CD4-positive, alpha-beta T cell (primary cell): ENCODE data around the gene SSBP2. TPM values are rescaled to one million over a fixed set of nuclear protein-coding genes. Genes with fewer than 3 reads are reported as not detected.

Experiments used
- ATAC-seq: fragments of 200-7000 bp; cut with Tn5 transposase; one replicate; pipeline ENCODE4 v1.10.0; 2022; ENCODE audit warnings: mild to moderate bottlenecking; ENCODE audit not compliant: poor library complexity
- CTCF ChIA-PET: fragments of 350-600 bp; sonication (Branson Sonifier 250); formaldehyde crosslinking; loops from one replicate; lab custom pipeline; 2021; ENCODE audit warnings: antibody characterized with exemption, inconsistent platforms; lab: Charles Lee
- POLR2A ChIA-PET: fragments of 350-600 bp; sonication (Branson Sonifier 250); formaldehyde crosslinking; loops from one replicate; lab custom pipeline; 2021; ENCODE audit warnings: antibody characterized with exemption, inconsistent platforms; lab: Charles Lee
- DNase-seq, 14 experiments: peaks; one replicate each; pipeline ENCODE4 v3.0.0-alpha.2; 2013 to 2020; ENCODE audit warnings: mixed read lengths in 2 of 14
- H3K27ac ChIP-seq, 2 donors: one replicate each; pipeline versions ENCODE4 v1.5.1 to v1.7.0; 2013; ENCODE audit warnings: low read length in 2 of 2, low read depth in 1 of 2, mild to moderate bottlenecking in 1 of 2
- H3K27me3 ChIP-seq, 2 experiments: 1 replicate in 1 of 2; 2 replicates in 1 of 2; pipeline versions ENCODE4 v1.6.1 to v1.7.0; 2013; ENCODE audit warnings: low read length in 2 of 2, control low read depth in 1 of 2, mild to moderate bottlenecking in 1 of 2, moderate library complexity in 1 of 2; ENCODE audit not compliant: insufficient read depth in 2 of 2, control insufficient read depth in 1 of 2
- H3K36me3 ChIP-seq: one replicate; pipeline ENCODE4 v1.6.1; 2013; ENCODE audit warnings: low read length, control low read depth; ENCODE audit not compliant: insufficient read depth
- H3K4me1 ChIP-seq: one replicate; pipeline ENCODE4 v1.6.1; 2013; ENCODE audit warnings: low read length, control low read depth; ENCODE audit not compliant: insufficient read depth
- H3K4me3 ChIP-seq: one replicate; pipeline ENCODE4 v1.5.1; 2013; ENCODE audit warnings: mild to moderate bottlenecking, low read length, moderate library complexity
- H3K9me3 ChIP-seq, 2 experiments: 1 replicate in 1 of 2; 2 replicates in 1 of 2; pipeline versions ENCODE4 v1.6.1 to v1.7.0; 2013; ENCODE audit warnings: low read length in 2 of 2, mild to moderate bottlenecking in 2 of 2, control low read depth in 1 of 2, moderate library complexity in 1 of 2; ENCODE audit not compliant: control insufficient read depth in 1 of 2, insufficient read depth in 1 of 2
- H3K27ac Mint-ChIP-seq: one replicate; pipeline ENCODE4 v1.8.0; 2020; ENCODE audit warnings: mixed read lengths
- H3K27me3 Mint-ChIP-seq: one replicate; pipeline ENCODE4 v1.8.0; 2021; ENCODE audit warnings: mixed read lengths
- H3K36me3 Mint-ChIP-seq: one replicate; pipeline ENCODE4 v1.8.0; 2021; ENCODE audit warnings: low read depth, mixed read lengths
- H3K4me1 Mint-ChIP-seq: one replicate; pipeline ENCODE4 v1.8.0; 2021; ENCODE audit warnings: low read depth, mixed read lengths
- H3K4me3 Mint-ChIP-seq: one replicate; pipeline ENCODE4 v1.8.0; 2020; ENCODE audit warnings: mild to moderate bottlenecking, mixed read lengths
- H3K9me3 Mint-ChIP-seq: one replicate; pipeline ENCODE4 v1.8.0; 2020; ENCODE audit warnings: mixed read lengths
- intact Hi-C, 2 experiments: fragments of 100-400 bp; cut with DNase I in 1 of 2; cut with micrococcal nuclease in 1 of 2; formaldehyde crosslinking; loops; one replicate each; pipeline versions ENCODE4 v1.15.1 to v1.9.0; 2023 to 2025; cut with DNase I, micrococcal nuclease
- total RNA-seq, 174 experiments: library from RNA in 2 of 174; stranded (reverse) in 2 of 174; gene quantifications; one replicate each; pipeline ENCODE4 v1.2.3 and lab custom pipeline; 2021 to 2026
- TF ChIP-seq, protein P1 (sequence below): fragments of 200-600 bp; IDR thresholded peaks from one replicate; pipeline ENCODE4 v1.8.0; 2022; ENCODE audit warnings: antibody characterized with exemption, mild to moderate bottlenecking

SSBP2 gene
- total RNA-seq, 2 experiments from 2014 or later, result 33.5 to 36.3 TPM

DNA sequence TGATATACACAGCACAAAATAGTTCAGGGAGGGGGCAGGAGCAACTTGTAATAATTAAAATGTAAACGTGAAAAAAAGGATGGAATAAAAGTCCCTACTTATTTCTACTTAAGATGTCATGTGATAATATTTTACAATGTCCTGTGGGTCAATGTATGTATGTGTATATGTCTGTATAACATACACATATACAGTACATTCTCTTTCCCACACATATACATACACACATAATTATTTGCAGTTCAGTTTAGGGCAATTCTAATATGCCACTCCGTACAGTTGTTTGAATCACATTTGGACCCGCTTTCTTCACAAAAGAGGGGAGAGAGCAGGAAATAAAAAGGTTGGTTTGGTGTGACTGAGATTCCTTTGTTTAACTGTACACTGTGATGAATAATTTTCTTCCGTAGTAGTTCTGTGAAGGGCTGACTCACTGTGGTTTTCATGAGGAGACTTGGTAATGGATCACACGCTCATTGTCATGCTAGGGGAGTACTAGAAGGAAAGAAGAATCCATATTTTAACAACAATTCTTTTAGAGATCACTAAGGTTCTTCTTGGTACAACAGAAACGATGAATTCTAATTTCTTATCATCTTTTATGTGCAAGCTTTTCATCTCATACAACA is 330.7 kb downstream of the SSBP2 start:
- intact Hi-C loops, result no loop called here
- H3K27ac ChIP-seq, result no peak overlapping the region
- H3K4me3 ChIP-seq, result no peak overlapping the region
- no peak overlapping the region for H3K27ac Mint-ChIP-seq
- peaks cover 11% of the 10 kb centered on the region for H3K36me3 ChIP-seq
- H3K9me3 ChIP-seq, result no peaks in the 10 kb centered on the region
- DNase-seq, result peak in 1 of 14 experiments; percentile 14
- no peaks in the 10 kb centered on the region for H3K4me1 Mint-ChIP-seq
- H3K27me3 Mint-ChIP-seq, result no peaks in the 10 kb centered on the region
- ChIA-PET CTCF (no interaction called here), POLR2A (no interaction called here)
- H3K4me3 Mint-ChIP-seq, result no peak overlapping the region
- no peak for ATAC-seq
- H3K4me1 ChIP-seq, result no peaks in the 10 kb centered on the region
- H3K27me3 ChIP-seq, result no peaks in the 10 kb centered on the region
- H3K9me3 Mint-ChIP-seq, result no peaks in the 10 kb centered on the region
- H3K36me3 Mint-ChIP-seq, result peaks cover 67% of the 10 kb centered on the region
- TF ChIP-seq, protein P1, sequence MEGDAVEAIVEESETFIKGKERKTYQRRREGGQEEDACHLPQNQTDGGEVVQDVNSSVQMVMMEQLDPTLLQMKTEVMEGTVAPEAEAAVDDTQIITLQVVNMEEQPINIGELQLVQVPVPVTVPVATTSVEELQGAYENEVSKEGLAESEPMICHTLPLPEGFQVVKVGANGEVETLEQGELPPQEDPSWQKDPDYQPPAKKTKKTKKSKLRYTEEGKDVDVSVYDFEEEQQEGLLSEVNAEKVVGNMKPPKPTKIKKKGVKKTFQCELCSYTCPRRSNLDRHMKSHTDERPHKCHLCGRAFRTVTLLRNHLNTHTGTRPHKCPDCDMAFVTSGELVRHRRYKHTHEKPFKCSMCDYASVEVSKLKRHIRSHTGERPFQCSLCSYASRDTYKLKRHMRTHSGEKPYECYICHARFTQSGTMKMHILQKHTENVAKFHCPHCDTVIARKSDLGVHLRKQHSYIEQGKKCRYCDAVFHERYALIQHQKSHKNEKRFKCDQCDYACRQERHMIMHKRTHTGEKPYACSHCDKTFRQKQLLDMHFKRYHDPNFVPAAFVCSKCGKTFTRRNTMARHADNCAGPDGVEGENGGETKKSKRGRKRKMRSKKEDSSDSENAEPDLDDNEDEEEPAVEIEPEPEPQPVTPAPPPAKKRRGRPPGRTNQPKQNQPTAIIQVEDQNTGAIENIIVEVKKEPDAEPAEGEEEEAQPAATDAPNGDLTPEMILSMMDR, result no peak

DNA sequence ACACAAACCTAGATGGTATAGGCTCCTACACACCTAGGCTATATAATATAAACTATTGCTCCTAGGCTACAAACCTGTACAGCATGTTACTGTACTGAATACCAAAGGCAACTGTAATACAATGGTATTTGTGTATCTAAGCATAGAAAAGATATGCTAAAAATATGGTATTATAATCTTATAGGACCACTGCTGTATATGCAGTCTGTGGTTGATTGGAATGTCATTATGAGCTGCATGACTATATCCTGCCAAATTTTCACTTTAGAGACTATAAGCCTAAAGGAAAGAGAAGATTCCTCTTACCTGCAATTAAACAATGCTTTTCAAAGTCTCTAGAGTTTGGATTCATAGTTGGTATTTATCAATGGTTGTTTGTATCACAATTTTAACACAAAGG is 332.3 kb downstream of the SSBP2 start:
- no peaks in the 10 kb centered on the region for H3K4me1 ChIP-seq
- H3K4me3 ChIP-seq, result no peak overlapping the region
- H3K27ac ChIP-seq, result no peak overlapping the region
- intact Hi-C loops, result no loop called here
- no peaks in the 10 kb centered on the region for H3K27me3 ChIP-seq
- peaks cover 77% of the 10 kb centered on the region for H3K36me3 Mint-ChIP-seq
- ATAC-seq (no peak), DNase-seq (no peak)
- no peaks in the 10 kb centered on the region for H3K4me1 Mint-ChIP-seq
- H3K9me3 Mint-ChIP-seq, result no peaks in the 10 kb centered on the region
- no peaks in the 10 kb centered on the region for H3K9me3 ChIP-seq
- ChIA-PET CTCF (no interaction called here), POLR2A (no interaction called here)
- H3K27me3 Mint-ChIP-seq, result no peaks in the 10 kb centered on the region
- no peak overlapping the region for H3K4me3 Mint-ChIP-seq
- TF ChIP-seq, protein P1, result no peak
- H3K36me3 ChIP-seq, result peaks cover 11% of the 10 kb centered on the region
- no peak overlapping the region for H3K27ac Mint-ChIP-seq

DNA sequence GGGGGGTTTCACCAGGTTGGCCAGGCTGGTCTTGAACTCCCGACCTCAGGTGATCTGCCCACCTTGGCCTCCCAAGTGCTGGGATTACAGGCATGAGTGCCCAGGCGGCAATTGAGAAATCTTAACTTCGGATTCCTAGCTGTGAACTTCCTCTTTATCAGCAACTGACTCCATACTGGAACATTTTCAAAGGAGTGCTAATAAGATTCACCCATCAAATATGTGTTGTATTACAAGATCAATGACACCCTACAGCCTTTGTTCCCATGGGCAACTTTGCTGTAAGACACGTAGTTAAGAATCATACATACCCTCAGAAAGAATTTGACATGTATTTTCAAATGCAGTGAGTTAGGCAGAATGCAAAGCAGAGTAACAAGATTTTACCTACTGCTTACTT is 333.8 kb downstream of the SSBP2 start:
- DNase-seq, result no peak
- no peaks in the 10 kb centered on the region for H3K4me1 Mint-ChIP-seq
- no peak overlapping the region for H3K27ac Mint-ChIP-seq
- H3K27me3 Mint-ChIP-seq, result no peaks in the 10 kb centered on the region
- TF ChIP-seq, protein P1, result no peak
- Histone ChIP-seq H3K4me3 (no peak overlapping the region), H3K9me3 (no peaks in the 10 kb centered on the region), H3K27me3 (no peaks in the 10 kb centered on the region), H3K36me3 (peaks cover 11% of the 10 kb centered on the region), H3K4me1 (no peaks in the 10 kb centered on the region), H3K27ac (no peak overlapping the region)
- H3K36me3 Mint-ChIP-seq, result peaks cover 64% of the 10 kb centered on the region
- POLR2A ChIA-PET, result no interaction called here
- no peak for ATAC-seq
- intact Hi-C loops, result no loop called here
- H3K4me3 Mint-ChIP-seq, result no peak overlapping the region
- CTCF ChIA-PET, result no interaction called here
- H3K9me3 Mint-ChIP-seq, result no peaks in the 10 kb centered on the region
